IMR-90 (cell line): ENCODE data around the gene BTNL2. TPM values are rescaled to one million over a fixed set of nuclear protein-coding genes. Genes with fewer than 3 reads are reported as not detected.

ENCODE experiments used
- ATAC-seq: fragments of 200-7000 bp; cut with Tn5 transposase; 2 replicates; pipeline ENCODE4 v1.9.1; 2020; ENCODE audit warnings: low read depth, mild to moderate bottlenecking, moderate library complexity
- BruUV-seq: library from RNA; stranded (reverse); fragments of 400-500 nt; replicated peaks from 2 replicates; lab custom pipeline; 2021; lab: Mats Ljungman, UMichigan
- CTCF ChIA-PET: fragments of 300-600 bp; formaldehyde crosslinking; extraction: SDS; loops from one replicate; lab custom pipeline; 2021; ENCODE audit warnings: antibody characterized with exemption; lab: Yijun Ruan, JAX
- POLR2A ChIA-PET: fragments of 300-600 bp; sonication (Branson Sonifier 250); formaldehyde crosslinking; loops from one replicate; lab custom pipeline; 2022; ENCODE audit warnings: antibody characterized with exemption; ENCODE audit not compliant: unreplicated experiment; lab: Charles Lee
- DNase-seq: peaks from one replicate; pipeline ENCODE4 v3.0.0; 2013
- H2AFZ ChIP-seq: replicated peaks from 2 replicates; pipeline ENCODE3; 2013; ENCODE audit warnings: low read length, mild to moderate bottlenecking; ENCODE audit not compliant: poor library complexity
- H2AK5ac ChIP-seq: 2 replicates; pipeline ENCODE4 v1.6.1; 2013; ENCODE audit warnings: low read depth, low read length, inconsistent platforms
- H2AK9ac ChIP-seq: replicated peaks from 2 replicates; pipeline ENCODE3; 2013; ENCODE audit warnings: mild to moderate bottlenecking, low read depth, low read length, moderate library complexity; ENCODE audit not compliant: poor library complexity
- H2BK120ac ChIP-seq: 2 replicates; pipeline ENCODE4 v1.6.1; 2013; ENCODE audit warnings: low read depth, low read length, inconsistent platforms
- H2BK15ac ChIP-seq: 3 replicates; pipeline ENCODE4 v1.6.1; 2013; ENCODE audit warnings: low read depth, low read length, inconsistent platforms
- H2BK20ac ChIP-seq: 2 replicates; pipeline ENCODE4 v1.6.1; 2013; ENCODE audit warnings: low read depth, mild to moderate bottlenecking, inconsistent platforms, low read length, moderate library complexity
- H2BK5ac ChIP-seq: 2 replicates; pipeline ENCODE4 v1.6.1; 2013; ENCODE audit warnings: mild to moderate bottlenecking, low read depth, low read length, inconsistent platforms; ENCODE audit not compliant: poor library complexity, severe bottlenecking
- H3K14ac ChIP-seq: replicated peaks from 2 replicates; pipeline ENCODE4 v1.6.1; 2013; ENCODE audit warnings: low read depth, low read length, inconsistent platforms
- H3K18ac ChIP-seq: 2 replicates; pipeline ENCODE4 v1.6.1; 2013; ENCODE audit warnings: low read depth, low read length, control low read depth
- H3K23ac ChIP-seq: 2 replicates; pipeline ENCODE4 v1.6.1; 2013; ENCODE audit warnings: low read depth, low read length, inconsistent platforms
- H3K27ac ChIP-seq: 2 replicates; pipeline ENCODE4 v1.5.1; 2013; ENCODE audit warnings: mild to moderate bottlenecking, control low read depth, low read length; ENCODE audit not compliant: insufficient read depth
- H3K27me3 ChIP-seq: 2 replicates; pipeline ENCODE4 v1.6.1; 2013; ENCODE audit warnings: low read length; ENCODE audit not compliant: control insufficient read depth, insufficient read depth
- H3K36me3 ChIP-seq: 2 replicates; pipeline ENCODE4 v1.6.1; 2013; ENCODE audit warnings: low read length, mixed read lengths; ENCODE audit not compliant: control insufficient read depth, insufficient read depth
- H3K4ac ChIP-seq: 2 replicates; pipeline ENCODE4 v1.6.1; 2013; ENCODE audit warnings: low read depth, low read length, inconsistent platforms
- H3K4me1 ChIP-seq: 2 replicates; pipeline ENCODE4 v1.6.1; 2013; ENCODE audit warnings: low read length, mixed read lengths; ENCODE audit not compliant: control insufficient read depth, insufficient read depth
- H3K4me2 ChIP-seq: 2 replicates; pipeline ENCODE4 v1.6.1; 2013; ENCODE audit warnings: low read depth, mild to moderate bottlenecking, control low read depth, low read length, moderate library complexity
- H3K4me3 ChIP-seq: 2 replicates; pipeline ENCODE4 v1.5.1; 2013; ENCODE audit warnings: low read depth, mild to moderate bottlenecking, control low read depth, low read length, moderate library complexity; ENCODE audit not compliant: insufficient read depth
- H3K56ac ChIP-seq: 2 replicates; pipeline ENCODE4 v1.6.1; 2013; ENCODE audit warnings: low read length, inconsistent platforms; ENCODE audit not compliant: insufficient read depth; ENCODE audit errors: extremely low read depth
- H3K79me1 ChIP-seq, 2 experiments: 2 replicates each; pipeline ENCODE4 v1.6.1; 2013; ENCODE audit warnings: low read length in 2 of 2, inconsistent platforms in 1 of 2, low read depth in 1 of 2
- H3K9ac ChIP-seq: 2 replicates; pipeline ENCODE4 v1.6.1; 2013; ENCODE audit warnings: low read depth, low read length, control low read depth
- H3K9me1 ChIP-seq: 2 replicates; pipeline ENCODE4 v1.6.1; 2013; ENCODE audit warnings: low read length, inconsistent platforms; ENCODE audit not compliant: insufficient read depth
- H3K9me3 ChIP-seq: 2 replicates; pipeline ENCODE4 v1.6.1; 2013; ENCODE audit warnings: low read length; ENCODE audit not compliant: control insufficient read depth, insufficient read depth
- H4K20me1 ChIP-seq: 2 replicates; pipeline ENCODE4 v1.6.1; 2013; ENCODE audit warnings: low read length, inconsistent platforms; ENCODE audit not compliant: insufficient read depth
- H4K5ac ChIP-seq: 2 replicates; pipeline ENCODE4 v1.6.1; 2013; ENCODE audit warnings: mild to moderate bottlenecking, low read depth, low read length, control low read depth
- H4K8ac ChIP-seq, 2 experiments: 2 replicates each; pipeline ENCODE4 v1.6.1; 2013; ENCODE audit warnings: low read depth in 2 of 2, low read length in 2 of 2, control low read depth in 1 of 2, inconsistent platforms in 1 of 2
- H4K91ac ChIP-seq: 2 replicates; pipeline ENCODE4 v1.6.1; 2013; ENCODE audit warnings: low read depth, low read length, inconsistent platforms; ENCODE audit not compliant: insufficient read depth
- BHLHE40 ChIP-seq: fragments of 150-350 bp; IDR thresholded peaks from 2 replicates; pipeline ENCODE4 v1.6.1; 2016; ENCODE audit warnings: mild to moderate bottlenecking, low read depth, low read length
- CEBPB ChIP-seq: IDR thresholded peaks from 2 replicates; pipeline ENCODE4 v1.6.1; 2012; ENCODE audit warnings: low read depth, low read length, improper control_type of control experiment
- CHD1 ChIP-seq: IDR thresholded peaks from 2 replicates; pipeline ENCODE4 v1.6.1; 2012; ENCODE audit warnings: low read depth, low read length, improper control_type of control experiment
- CTCF ChIP-seq: conservative IDR thresholded peaks from 2 replicates; pipeline ENCODE4 v1.5.1; 2012; ENCODE audit warnings: mild to moderate bottlenecking, low read depth, low read length, improper control_type of control experiment
- ELK1 ChIP-seq: fragments of 150-350 bp; IDR thresholded peaks from 2 replicates; pipeline ENCODE4 v1.6.1; 2016; ENCODE audit warnings: low read depth, mild to moderate bottlenecking, low read length, moderate library complexity, borderline replicate concordance
- FOS ChIP-seq: fragments of 150-350 bp; IDR thresholded peaks from 2 replicates; pipeline ENCODE4 v1.6.1; 2016; ENCODE audit warnings: low read depth, low read length
- MAFK ChIP-seq: IDR thresholded peaks from 2 replicates; pipeline ENCODE4 v1.6.1; 2012; ENCODE audit warnings: low read depth, low read length, improper control_type of control experiment
- MAZ ChIP-seq: IDR thresholded peaks from 2 replicates; pipeline ENCODE4 v1.6.1; 2012; ENCODE audit warnings: low read depth, mild to moderate bottlenecking, low read length, improper control_type of control experiment, moderate library complexity, borderline replicate concordance
- MXI1 ChIP-seq: IDR thresholded peaks from 2 replicates; pipeline ENCODE4 v1.6.1; 2012; ENCODE audit warnings: low read depth, mild to moderate bottlenecking, low read length, moderate library complexity, borderline replicate concordance
- NFE2L2 ChIP-seq: fragments of 150-350 bp; IDR thresholded peaks from 2 replicates; pipeline ENCODE4 v1.6.1; 2016; ENCODE audit warnings: low read depth, mild to moderate bottlenecking, low read length
- POLR2A ChIP-seq: IDR thresholded peaks from 2 replicates; pipeline ENCODE4 v1.6.1; 2012; ENCODE audit warnings: mild to moderate bottlenecking, low read depth, low read length
- RAD21 ChIP-seq: IDR thresholded peaks from 2 replicates; pipeline ENCODE4 v1.6.1; 2012; ENCODE audit warnings: low read length, improper control_type of control experiment
- RCOR1 ChIP-seq: IDR thresholded peaks from 2 replicates; pipeline ENCODE4 v1.6.1; 2012; ENCODE audit warnings: mild to moderate bottlenecking, low read length, improper control_type of control experiment; ENCODE audit not compliant: insufficient replicate concordance
- RFX5 ChIP-seq: IDR thresholded peaks from 2 replicates; pipeline ENCODE4 v1.8.0; 2012; ENCODE audit warnings: low read depth, mild to moderate bottlenecking, low read length, moderate library complexity
- SMC3 ChIP-seq: fragments of 150-350 bp; IDR thresholded peaks from 2 replicates; pipeline ENCODE4 v1.6.1; 2016; ENCODE audit warnings: low read depth, mild to moderate bottlenecking, antibody characterized with exemption, low read length, moderate library complexity
- USF2 ChIP-seq: fragments of 150-350 bp; IDR thresholded peaks from 2 replicates; pipeline ENCODE4 v1.6.1; 2017; ENCODE audit warnings: mild to moderate bottlenecking, antibody characterized with exemption, low read length, low read depth
- WGBS, 2 experiments: methylation state at CpG; one replicate each; pipeline versions ENCODE4 v1.1.5 to v1.1.7; 2013; ENCODE audit warnings: missing lambda C conversion rate in 2 of 2; ENCODE audit not compliant: insufficient read length in 1 of 2; ENCODE audit errors: extremely low coverage in 2 of 2; 5-methylcytosine and 5-hydroxymethylcytosine counted together
- dilution Hi-C: fragments of 300-500 bp; cut with HindIII; formaldehyde crosslinking; loops from one replicate; pipeline ENCODE4 v1.14.3; 2018; ENCODE audit warnings: low sequenced_read_pairs; ENCODE audit not compliant: unreplicated experiment
- in situ Hi-C: fragments of 300-500 bp; cut with MboI; formaldehyde crosslinking; loops from 3 replicates; pipeline ENCODE4 v1.14.3; 2019; ENCODE audit warnings: low sequenced_read_pairs, inconsistent platforms, mixed read lengths
- intact Hi-C: fragments of 100-400 bp; cut with micrococcal nuclease; formaldehyde crosslinking; loops from 2 replicates; pipeline ENCODE4 v1.10.0; 2022
- polyA plus RNA-seq, 3 experiments: library from polyadenylated mRNA; depleted of rRNA; stranded (reverse); fragments of >200 nt; gene quantifications; 2 replicates each; pipeline ENCODE4 v1.2.3, GENCODE V29; 2012; ENCODE audit warnings: low replicate concordance in 1 of 3
- total RNA-seq: library from RNA; depleted of rRNA; stranded (reverse); fragments of >200 nt; gene quantifications from 2 replicates; pipeline ENCODE4 v1.2.3, GENCODE V29; 2012

BTNL2 gene
- total and polyA plus RNA-seq, 2 of the 4 experiments (the other 2 are of a cell fraction) = not detected

- no peaks in the 10 kb centered on the region; the same call in 1 of the 2 replicates for H3K27me3 ChIP-seq
- no peak for ATAC-seq
- H3K23ac ChIP-seq = no peak overlapping the region
- no peak overlapping the region for H2BK20ac ChIP-seq
- TF ChIP-seq CEBPB = no peak
- no peak for TF ChIP-seq MAFK
- no peak for TF ChIP-seq POLR2A
- TF ChIP-seq CTCF = no peak
- TF ChIP-seq CHD1 = no peak
- no peak for TF ChIP-seq USF2
- TF ChIP-seq MXI1 = no peak
- no peak for TF ChIP-seq RAD21
- no peak for TF ChIP-seq NFE2L2
- TF ChIP-seq MAZ = no peak
- TF ChIP-seq BHLHE40 = no peak
- TF ChIP-seq SMC3 = no peak
- TF ChIP-seq FOS = no peak
- no peak for TF ChIP-seq RCOR1
- TF ChIP-seq ELK1 = no peak
- no peak for TF ChIP-seq RFX5
- no peak overlapping the region for H2BK5ac ChIP-seq
- H2AK9ac ChIP-seq = no peak overlapping the region
- POLR2A ChIA-PET = no interaction called here
- no peak overlapping the region for H3K27ac ChIP-seq
- no peak overlapping the region for H2AK5ac ChIP-seq
- H3K4ac ChIP-seq = no peak overlapping the region
- no peaks in the 10 kb centered on the region for H3K79me1 ChIP-seq
- no peak overlapping the region for H2BK120ac ChIP-seq
- no peak overlapping the region for H2AFZ ChIP-seq
- H4K91ac ChIP-seq = no peak overlapping the region
- H3K4me1 ChIP-seq = no peaks in the 10 kb centered on the region
- no peak overlapping the region for H4K8ac ChIP-seq
- H3K4me2 ChIP-seq = no peak overlapping the region
- BruUV-seq = no TSS peak
- no peaks in the 10 kb centered on the region for H3K9me1 ChIP-seq
- no peak overlapping the region for H3K14ac ChIP-seq
- H3K18ac ChIP-seq = no peak overlapping the region
- dilution Hi-C loops (no loop called here), in situ Hi-C loops (no loop called here), intact Hi-C loops (no loop called here)
- no peaks in the 10 kb centered on the region for H4K20me1 ChIP-seq
- H3K9me3 ChIP-seq = no peaks in the 10 kb centered on the region
- H2BK15ac ChIP-seq = no peak overlapping the region
- no peaks in the 10 kb centered on the region for H3K36me3 ChIP-seq
- no peak overlapping the region for H3K4me3 ChIP-seq
- 40% methylated on average over 1 of the region's 4 CpGs; no CpG with 5 or more reads in 1 of the 2 experiments for WGBS, 2 experiments
- no peak overlapping the region for H4K5ac ChIP-seq
- CTCF ChIA-PET = no interaction called here
- no peak for DNase-seq
- no peak overlapping the region for H3K9ac ChIP-seq
- H3K56ac ChIP-seq = no peak overlapping the region
These were observed 21.0 kb upstream of the BTNL2 start for GRCh38 chr6:32427934-32428474.
